ENCODE results near the gene TRMT6.

DNA sequence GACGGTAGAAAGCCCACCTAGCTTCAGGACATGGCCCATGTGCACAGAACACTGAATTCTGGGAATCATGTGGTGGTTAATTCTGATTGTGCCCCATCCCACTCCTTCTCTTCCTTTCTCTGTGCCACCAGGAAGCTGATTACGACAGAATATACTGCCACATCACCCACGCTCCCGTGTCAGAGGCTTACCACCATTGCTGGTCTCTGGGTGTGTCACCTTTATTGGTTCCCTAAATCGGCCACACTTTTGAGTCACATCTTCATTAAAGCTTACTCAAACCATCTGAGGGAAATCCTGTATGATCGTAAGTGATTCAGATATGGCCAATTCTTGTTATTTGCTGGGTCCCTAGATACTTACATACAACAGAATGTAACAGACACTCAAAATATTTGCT, 3.1 kb downstream of the TRMT6 start:
- no peak for TF ChIP-seq POLR2A (IDR thresholded peaks at IDR 0.05)
- TF ChIP-seq, protein P1, sequence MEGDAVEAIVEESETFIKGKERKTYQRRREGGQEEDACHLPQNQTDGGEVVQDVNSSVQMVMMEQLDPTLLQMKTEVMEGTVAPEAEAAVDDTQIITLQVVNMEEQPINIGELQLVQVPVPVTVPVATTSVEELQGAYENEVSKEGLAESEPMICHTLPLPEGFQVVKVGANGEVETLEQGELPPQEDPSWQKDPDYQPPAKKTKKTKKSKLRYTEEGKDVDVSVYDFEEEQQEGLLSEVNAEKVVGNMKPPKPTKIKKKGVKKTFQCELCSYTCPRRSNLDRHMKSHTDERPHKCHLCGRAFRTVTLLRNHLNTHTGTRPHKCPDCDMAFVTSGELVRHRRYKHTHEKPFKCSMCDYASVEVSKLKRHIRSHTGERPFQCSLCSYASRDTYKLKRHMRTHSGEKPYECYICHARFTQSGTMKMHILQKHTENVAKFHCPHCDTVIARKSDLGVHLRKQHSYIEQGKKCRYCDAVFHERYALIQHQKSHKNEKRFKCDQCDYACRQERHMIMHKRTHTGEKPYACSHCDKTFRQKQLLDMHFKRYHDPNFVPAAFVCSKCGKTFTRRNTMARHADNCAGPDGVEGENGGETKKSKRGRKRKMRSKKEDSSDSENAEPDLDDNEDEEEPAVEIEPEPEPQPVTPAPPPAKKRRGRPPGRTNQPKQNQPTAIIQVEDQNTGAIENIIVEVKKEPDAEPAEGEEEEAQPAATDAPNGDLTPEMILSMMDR (IDR thresholded peaks at IDR 0.05): no peak
